KOPT-K1 (cell line): ENCODE measurements around the gene SIM1.

Source experiments
- H3K27ac ChIP-seq: fragments of 200-600 bp; sonication (generic); 2 replicates; pipeline ENCODE4 v1.5.1; 2016; ENCODE audit warnings: antibody characterized with exemption, mild to moderate bottlenecking, low read depth, low read length; ENCODE audit not compliant: poor library complexity, severe bottlenecking
- H3K36me3 ChIP-seq: fragments of 200-600 bp; sonication (generic); 2 replicates; pipeline ENCODE4 v1.5.1; 2017; ENCODE audit warnings: antibody characterized with exemption, mild to moderate bottlenecking, low read length, moderate library complexity; ENCODE audit not compliant: insufficient read depth
- H3K9me3 ChIP-seq: fragments of 200-600 bp; sonication (generic); 2 replicates; pipeline ENCODE4 v1.5.1; 2017; ENCODE audit warnings: antibody characterized with exemption, low read length, mild to moderate bottlenecking; ENCODE audit not compliant: insufficient read depth, poor library complexity, severe bottlenecking

SIM1 gene

GRCh38 chr6:100344321-100344720 lies 120.4 kb downstream of the SIM1 start:
- no peak overlapping the region for H3K27ac ChIP-seq
- no peaks in the 10 kb centered on the region for H3K36me3 ChIP-seq
- peaks cover 10% of the 10 kb centered on the region for H3K9me3 ChIP-seq

GRCh38 chr6:100343316-100344077 lies 121.2 kb downstream of the SIM1 start:
- no peaks in the 10 kb centered on the region for H3K36me3 ChIP-seq
- H3K27ac ChIP-seq, result no peak overlapping the region
- peaks cover 10% of the 10 kb centered on the region for H3K9me3 ChIP-seq

- H3K9me3 ChIP-seq, result peaks cover 10% of the 10 kb centered on the region
- H3K36me3 ChIP-seq, result no peaks in the 10 kb centered on the region
- no peak overlapping the region for H3K27ac ChIP-seq
These were observed 121.9 kb downstream of the SIM1 start for GRCh38 chr6:100342830-100343229.

DNA sequence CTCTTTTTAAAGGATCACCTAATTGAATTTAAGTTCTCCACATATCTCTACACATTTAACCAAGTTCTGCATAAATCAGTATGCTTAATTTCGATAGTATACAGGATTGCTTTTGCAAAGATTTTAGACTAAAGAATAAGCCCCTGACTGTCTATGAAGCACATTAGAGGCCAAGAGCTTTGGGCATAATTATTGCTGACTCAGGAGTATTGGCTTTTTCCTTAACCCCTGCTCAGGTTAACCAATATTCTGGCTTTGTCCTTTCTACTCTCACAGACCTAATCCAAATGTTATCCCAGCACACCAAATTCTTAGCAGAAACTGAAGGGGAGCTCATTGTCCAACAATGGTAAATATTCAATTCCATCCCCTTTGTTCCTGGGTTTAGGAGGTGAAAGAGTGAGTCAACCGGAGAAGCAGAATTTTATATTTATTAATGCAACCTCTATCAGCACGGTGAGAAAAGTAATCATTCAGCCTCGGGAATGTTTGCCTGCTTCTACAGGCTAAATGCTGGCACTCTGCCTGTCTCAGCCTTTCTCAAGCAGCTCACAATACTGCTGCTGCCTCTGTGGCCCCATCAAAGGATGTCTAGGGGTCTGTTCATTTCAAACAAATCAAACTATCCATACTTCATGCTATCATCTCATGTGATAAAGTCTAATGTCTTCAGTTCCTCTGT lies 125.0 kb downstream of the SIM1 start:
- Histone ChIP-seq H3K9me3 (peaks cover 10% of the 10 kb centered on the region), H3K27ac (no peak overlapping the region), H3K36me3 (no peaks in the 10 kb centered on the region)

DNA sequence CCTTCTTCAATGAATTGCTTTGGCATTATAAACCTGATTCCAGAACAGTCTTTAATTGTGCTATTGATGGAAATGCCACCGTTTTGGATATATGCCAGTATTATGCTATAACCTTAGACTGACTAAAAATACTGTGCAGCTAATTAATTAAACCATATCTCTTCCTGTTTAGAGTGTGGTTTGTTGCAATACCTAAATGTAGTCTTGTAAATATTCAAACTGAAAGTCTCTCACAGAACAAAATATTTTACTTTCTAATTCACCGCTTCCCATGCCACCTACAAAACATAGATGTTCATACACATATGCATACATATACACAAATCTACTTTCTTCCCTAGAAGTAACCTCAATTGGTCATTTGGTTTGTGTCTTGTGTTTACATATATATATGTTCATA lies 126.6 kb downstream of the SIM1 start:
- Histone ChIP-seq H3K36me3 (no peaks in the 10 kb centered on the region), H3K27ac (no peak overlapping the region), H3K9me3 (peaks cover 10% of the 10 kb centered on the region)

GRCh38 chr6:100336876-100337275 lies 127.8 kb downstream of the SIM1 start:
- Histone ChIP-seq H3K36me3 (no peaks in the 10 kb centered on the region), H3K9me3 (peaks cover 10% of the 10 kb centered on the region), H3K27ac (no peak overlapping the region)

GRCh38 chr6:100335991-100336390 lies 128.7 kb downstream of the SIM1 start:
- H3K36me3 ChIP-seq, result no peaks in the 10 kb centered on the region
- peaks cover 10% of the 10 kb centered on the region for H3K9me3 ChIP-seq
- no peak overlapping the region for H3K27ac ChIP-seq
